Middle frontal gyrus (tissue), 1 donor: ENCODE results near the gene SPINK9.
"Not testable (repeated sequence)": the region's sequence is repeated elsewhere in the genome, so short reads cannot be mapped to it uniquely, and the experiment has no call there.

Experiments used
- DNase-seq: peaks from one replicate; pipeline ENCODE4 v3.0.0-alpha.2; 2015; ENCODE audit warnings: low spot score; ENCODE audit errors: extremely low spot score

Gene SPINK9

GRCh38 chr5:148335259-148335658, at the start of gene SPINK9:
Gene SPINK9 (plus strand): TSS chr5:148335559. CDS start chr5:148335614, 55 bp downstream.
- no peak for DNase-seq

- no peak for DNase-seq
Observed at GRCh38 chr5:148290271-148291195, 44.8 kb upstream of the SPINK9 start.

- DNase-seq: no peak
Observed at GRCh38 chr5:148297731-148298130, 37.6 kb upstream of the SPINK9 start.

- no peak for DNase-seq
Observed at GRCh38 chr5:148306446-148306845, 28.9 kb upstream of the SPINK9 start.

- DNase-seq: no peak
Observed at GRCh38 chr5:148309019-148309418, 26.3 kb upstream of the SPINK9 start.

- DNase-seq: no peak
Observed at GRCh38 chr5:148309746-148310145, 25.6 kb upstream of the SPINK9 start.

GRCh38 chr5:148311484-148311883, 23.9 kb upstream of the SPINK9 start:
- DNase-seq: no peak

GRCh38 chr5:148312153-148312552, 23.2 kb upstream of the SPINK9 start, which contains the start of gene SPINK7:
Gene SPINK7 (plus strand): TSS chr5:148312423. CDS start chr5:148312484, 61 bp downstream.
- no peak for DNase-seq

GRCh38 chr5:148314187-148314586, 21.2 kb upstream of the SPINK9 start:
- DNase-seq: no peak

GRCh38 chr5:148314731-148315130, 20.6 kb upstream of the SPINK9 start:
- no peak for DNase-seq

- DNase-seq: not testable (repeated sequence)
Observed at GRCh38 chr5:148320011-148320963, 15.1 kb upstream of the SPINK9 start.

- DNase-seq: no peak
Observed at GRCh38 chr5:148333262-148333849, 2.0 kb upstream of the SPINK9 start.

GRCh38 chr5:148336704-148337435, 1.5 kb downstream of the SPINK9 start:
- no peak for DNase-seq

GRCh38 chr5:148342371-148343045, 7.1 kb downstream of the SPINK9 start:
- DNase-seq: no peak

- no peak for DNase-seq
Observed at GRCh38 chr5:148343046-148343407, 7.7 kb downstream of the SPINK9 start.

GRCh38 chr5:148343603-148344487, 8.5 kb downstream of the SPINK9 start:
- DNase-seq: no peak

GRCh38 chr5:148347706-148348105, 12.3 kb downstream of the SPINK9 start:
- no peak for DNase-seq

- DNase-seq: no peak
Observed at GRCh38 chr5:148352696-148353095, 17.3 kb downstream of the SPINK9 start.

- DNase-seq: no peak
Observed at GRCh38 chr5:148353634-148354033, 18.3 kb downstream of the SPINK9 start.
